GM12878 (cell line): ENCODE measurements around the gene IQGAP3. TPM values are rescaled to one million over a fixed set of nuclear protein-coding genes. Genes with fewer than 3 reads are reported as not detected.

Experiments
- ATAC-seq: fragments of 200-7000 bp; cut with Tn5 transposase; 3 replicates; pipeline ENCODE4 v1.9.1; 2020; ENCODE audit warnings: mild to moderate bottlenecking, moderate library complexity
- BruUV-seq: library from RNA; stranded (reverse); fragments of 400-500 nt; replicated peaks from 2 replicates; lab custom pipeline; 2021; lab: Mats Ljungman, UMichigan
- CTCF ChIA-PET: fragments of 300-600 bp; sonication (Branson Sonifier 250); formaldehyde crosslinking; extraction: SDS; loops from one replicate; lab custom pipeline; 2021; ENCODE audit warnings: inconsistent platforms; lab: Yijun Ruan, JAX
- POLR2A ChIA-PET: fragments of 350-600 bp; formaldehyde crosslinking; extraction: SDS; loops from one replicate; lab custom pipeline; 2021; ENCODE audit warnings: inconsistent platforms; lab: Charles Lee
- RAD21 ChIA-PET: fragments of 300-600 bp; sonication (Branson Sonifier 250); formaldehyde crosslinking; loops from one replicate; lab custom pipeline; 2023; ENCODE audit warnings: antibody characterized with exemption; ENCODE audit not compliant: unreplicated experiment; lab: Charles Lee
- SMC1A ChIA-PET: fragments of 300-600 bp; sonication (Branson Sonifier 250); formaldehyde crosslinking; loops from one replicate; lab custom pipeline; 2023; ENCODE audit not compliant: unreplicated experiment, uncharacterized antibody; lab: Charles Lee
- DNase-seq: peaks from one replicate; pipeline ENCODE4 v3.0.0-alpha.2; 2011; ENCODE audit warnings: low read depth, low spot score
- FAIRE-seq: peaks from 3 replicates; lab custom pipeline; 2011; peaks lifted over from hg19 to GRCh38; lab: Jason Lieb, UNC
- H2AFZ ChIP-seq: 2 replicates; pipeline ENCODE4 v1.6.0; 2011; ENCODE audit warnings: low read depth, low read length, control low read depth; ENCODE audit not compliant: control insufficient read depth
- H3K27ac ChIP-seq: 2 replicates; pipeline ENCODE4 v1.5.1; 2011; ENCODE audit warnings: control low read depth; ENCODE audit not compliant: control insufficient read depth, insufficient read depth
- H3K27me3 ChIP-seq, 2 experiments: replicated peaks in 1 of 2; 2 replicates each; pipeline versions ENCODE4 v1.6.0 to v1.6.1; 2011; ENCODE audit warnings: low read length in 1 of 2; ENCODE audit not compliant: control insufficient read depth in 2 of 2, insufficient read depth in 2 of 2
- H3K36me3 ChIP-seq, 2 experiments: 2 replicates each; pipeline ENCODE4 v1.5.1; 2011; ENCODE audit warnings: low read length in 1 of 2; ENCODE audit not compliant: control insufficient read depth in 2 of 2, insufficient read depth in 2 of 2
- H3K4me1 ChIP-seq: 2 replicates; pipeline ENCODE4 v1.6.1; 2011; ENCODE audit warnings: mild to moderate bottlenecking, low read length, moderate library complexity, mixed read lengths; ENCODE audit not compliant: control insufficient read depth, insufficient read depth
- H3K4me2 ChIP-seq: 2 replicates; pipeline ENCODE4 v1.6.0; 2011; ENCODE audit warnings: control low read depth; ENCODE audit not compliant: control insufficient read depth, insufficient read depth
- H3K4me3 ChIP-seq: fragments of 200-600 bp; sonication (generic); 2 replicates; pipeline ENCODE4 v1.5.1; 2016
- H3K79me2 ChIP-seq: 2 replicates; pipeline ENCODE4 v1.6.0; 2011; ENCODE audit warnings: low read length; ENCODE audit not compliant: control insufficient read depth, insufficient read depth
- H3K9ac ChIP-seq: 2 replicates; pipeline ENCODE4 v1.8.0; 2011; ENCODE audit warnings: low read length, control low read depth, mixed read lengths; ENCODE audit not compliant: control insufficient read depth, insufficient read depth
- H3K9me3 ChIP-seq: replicated peaks from 3 replicates; pipeline ENCODE4 v1.5.1; 2011; ENCODE audit warnings: mild to moderate bottlenecking, low read length; ENCODE audit not compliant: control insufficient read depth, insufficient read depth
- H4K20me1 ChIP-seq: 2 replicates; pipeline ENCODE4 v1.6.0; 2011; ENCODE audit not compliant: control insufficient read depth, insufficient read depth
- BACH1 ChIP-seq: fragments of 450-650 bp; IDR thresholded peaks from 2 replicates; pipeline ENCODE4 v1.6.1; 2017; ENCODE audit warnings: mild to moderate bottlenecking, borderline replicate concordance
- BMI1 ChIP-seq: fragments of 450-650 bp; IDR thresholded peaks from 2 replicates; pipeline ENCODE4 v1.6.1; 2016; ENCODE audit warnings: mild to moderate bottlenecking, moderate library complexity, borderline replicate concordance
- CBFB ChIP-seq: IDR thresholded peaks from 2 replicates; pipeline ENCODE4 v1.6.1; 2016; ENCODE audit warnings: antibody characterized with exemption, low read depth
- CHD2 ChIP-seq: IDR thresholded peaks from 2 replicates; pipeline ENCODE4 v1.6.1; 2011; ENCODE audit warnings: low read depth, low read length, improper control_type of control experiment, borderline replicate concordance
- CREM ChIP-seq: IDR thresholded peaks from 2 replicates; pipeline ENCODE4 v1.6.1; 2014; ENCODE audit warnings: antibody characterized with exemption, low read depth
- E2F8 ChIP-seq: fragments of 450-650 bp; IDR thresholded peaks from 2 replicates; pipeline ENCODE4 v1.6.1; 2018; ENCODE audit warnings: mild to moderate bottlenecking, low read depth, moderate library complexity; ENCODE audit not compliant: partially characterized antibody
- GATAD2B ChIP-seq: fragments of 450-650 bp; conservative IDR thresholded peaks from 2 replicates; pipeline ENCODE4 v1.6.1; 2017; ENCODE audit warnings: low read depth, mild to moderate bottlenecking, moderate library complexity
- JUNB ChIP-seq: IDR thresholded peaks from 2 replicates; pipeline ENCODE4 v1.6.1; 2016; ENCODE audit warnings: antibody characterized with exemption, mild to moderate bottlenecking
- KLF5 ChIP-seq: fragments of 450-650 bp; IDR thresholded peaks from 2 replicates; pipeline ENCODE4 v1.6.1; 2014; ENCODE audit warnings: mild to moderate bottlenecking; ENCODE audit not compliant: partially characterized antibody
- MEF2A ChIP-seq: IDR thresholded peaks from 2 replicates; pipeline ENCODE4 v1.6.1; 2011; ENCODE audit warnings: low read depth, mild to moderate bottlenecking, low read length, moderate library complexity; ENCODE audit not compliant: insufficient read depth
- MTA2 ChIP-seq: fragments of 450-650 bp; IDR thresholded peaks from 2 replicates; pipeline ENCODE4 v1.6.1; 2016; ENCODE audit warnings: low read depth, mild to moderate bottlenecking, moderate library complexity
- MXI1 ChIP-seq: fragments of 150-350 bp; IDR thresholded peaks from 2 replicates; pipeline ENCODE4 v1.6.1; 2011; ENCODE audit warnings: low read depth, mild to moderate bottlenecking, inconsistent platforms, low read length, improper control_type of control experiment
- NBN ChIP-seq: fragments of 450-650 bp; IDR thresholded peaks from 2 replicates; pipeline ENCODE4 v1.6.1; 2016
- NR2F1 ChIP-seq: fragments of 450-650 bp; conservative IDR thresholded peaks from 2 replicates; pipeline ENCODE4 v1.6.1; 2017; ENCODE audit warnings: mild to moderate bottlenecking
- PAX8 ChIP-seq: fragments of 450-650 bp; IDR thresholded peaks from 2 replicates; pipeline ENCODE4 v1.6.1; 2017; ENCODE audit warnings: mild to moderate bottlenecking, moderate library complexity
- POLR2AphosphoS5 ChIP-seq: IDR thresholded peaks from 2 replicates; pipeline ENCODE4 v1.6.1; 2011; ENCODE audit warnings: mild to moderate bottlenecking, low read length, inconsistent platforms
- RB1 ChIP-seq: fragments of 450-650 bp; formaldehyde crosslinking; IDR thresholded peaks from 2 replicates; pipeline ENCODE4 v1.6.1; 2017; ENCODE audit warnings: mild to moderate bottlenecking, borderline replicate concordance
- RCOR1 ChIP-seq: conservative IDR thresholded peaks from 2 replicates; pipeline ENCODE4 v1.6.1; 2012; ENCODE audit warnings: low read depth, low read length, improper control_type of control experiment
- SMARCA5 ChIP-seq: fragments of 450-650 bp; IDR thresholded peaks from 2 replicates; pipeline ENCODE4 v1.6.1; 2017; ENCODE audit warnings: mild to moderate bottlenecking
- SREBF2 ChIP-seq: IDR thresholded peaks from 2 replicates; pipeline ENCODE4 v1.6.1; 2012; ENCODE audit warnings: mild to moderate bottlenecking, low read length
- ZBED1 ChIP-seq: IDR thresholded peaks from 2 replicates; pipeline ENCODE4 v1.6.1; 2016; ENCODE audit warnings: borderline replicate concordance
- ZBTB33 ChIP-seq: fragments of 450-650 bp; IDR thresholded peaks from 2 replicates; pipeline ENCODE4 v1.6.1; 2017; ENCODE audit warnings: mild to moderate bottlenecking
- ZNF217 ChIP-seq: fragments of 450-650 bp; IDR thresholded peaks from 2 replicates; pipeline ENCODE4 v1.6.1; 2017; ENCODE audit warnings: antibody characterized with exemption, mild to moderate bottlenecking
- WGBS: methylation state at CpG from one replicate; pipeline ENCODE4 v1.1.6; 2016; ENCODE audit warnings: low lambda C conversion rate; ENCODE audit not compliant: insufficient replicate concordance, insufficient coverage; ENCODE audit errors: missing lambda C conversion rate; 5-methylcytosine and 5-hydroxymethylcytosine counted together
- in situ Hi-C: fragments of 300-500 bp; cut with MboI; formaldehyde crosslinking; loops from 9 replicates; pipeline ENCODE4 v1.14.3; 2018; ENCODE audit warnings: mixed read lengths
- intact Hi-C: fragments of 100-400 bp; cut with micrococcal nuclease; formaldehyde crosslinking; loops from one replicate; pipeline ENCODE4 v1.14.2; 2022; ENCODE audit not compliant: unreplicated experiment
- polyA plus RNA-seq, 11 experiments: library from polyadenylated mRNA; depleted of rRNA in 4 of 11; unstranded in 6 of 11; stranded (reverse) in 5 of 11; fragments of >200 nt; fragmentation: Nextera tagmentation in 4 of 11; fragmentation: Illumina TruSeq in 1 of 11; extraction: Ambion mirVana in 4 of 11; extraction: Trizol in 1 of 11; gene quantifications; 1 replicate in 1 of 11; 2 replicates in 10 of 11; pipeline versions ENCODE4 v1.2.1 to v1.2.3, GENCODE V29; 2011 to 2016; ENCODE audit warnings: inconsistent platforms in 2 of 11, missing spikeins in 2 of 11, low read depth in 1 of 11
- total RNA-seq, 4 experiments: library from RNA; depleted of rRNA in 3 of 4; stranded (reverse); fragments of >200 nt in 3 of 4; fragmentation: Illumina TruSeq in 1 of 4; extraction: Trizol in 1 of 4; gene quantifications; 2 replicates each; pipeline versions ENCODE4 v1.2.1 to v1.2.3, GENCODE V29; 2013 to 2021

Gene IQGAP3
- total and polyA plus RNA-seq, 10 of the 15 experiments (the other 5 are each of a cell fraction or from before 2014, with no cell fraction given): 1.1 to 10.7 (median 7.9) TPM

GRCh38 chr1:156487862-156488261, 84.5 kb downstream of the IQGAP3 start:
- Histone ChIP-seq H3K36me3 (peaks cover 11 to 12% of the 10 kb centered on the region in 2 experiments; a peak in 3 of 4 replicates), H3K27me3 (no peaks in the 10 kb centered on the region), H3K4me2 (peak overlapping the region; percentile 82), H4K20me1 (no peaks in the 10 kb centered on the region), H3K4me3 (peak overlapping the region; percentile 73), H3K9me3 (no peaks in the 10 kb centered on the region), H2AFZ (no peak overlapping the region), H3K9ac (peak overlapping the region; percentile 59), H3K27ac (peak overlapping the region; percentile 96), H3K79me2 (peaks cover 98% of the 10 kb centered on the region), H3K4me1 (peaks cover 78% of the 10 kb centered on the region)
- ATAC-seq (peak; percentile 68), DNase-seq (no peak), FAIRE-seq (no peak)
- SMC1A ChIA-PET: interaction anchor here (1.2 to 21.2 kb wide), 7 partner anchors 15 to 114 kb away, joined by 5 to 460 read pairs (median 7); partner anchors contain the start of genes GPATCH4, IQGAP3 and MEF2D
- 0% methylated on average over 4 of the region's 4 CpGs for WGBS
- POLR2A ChIA-PET: interaction anchor here (1.1 to 23.9 kb wide), 6 partner anchors 16 to 337 kb away, joined by 3 to 630 read pairs (median 10); partner anchors contain the start of genes ISG20L2, MEF2D, METTL25B and NAXE
- CTCF ChIA-PET: interaction anchor here (0.7 to 8.0 kb wide), 7 partner anchors 13 to 240 kb away, joined by 3 to 175 read pairs (median 7); partner anchors contain the start of genes ISG20L2, MEF2D and METTL25B
- in situ Hi-C loops (no loop called here), intact Hi-C loops (loop anchor here (1.0 to 10.0 kb wide), 2 partner anchors 17 to 117 kb away; partner anchors contain the start of gene GPATCH4)
- RAD21 ChIA-PET: interaction anchor here (1.4 to 13.6 kb wide), 7 partner anchors 10 to 120 kb away, joined by 4 to 323 read pairs (median 17); partner anchors contain the start of gene MEF2D
- no TSS peak for BruUV-seq
- TF ChIP-seq BACH1 (no peak), ZBTB33 (no peak), SMARCA5 (no peak), KLF5 (no peak), CBFB (no peak), E2F8 (no peak), RB1 (no peak), MTA2 (no peak), NBN (no peak), CREM (peak; percentile 59; the same call in 1 of the 2 replicates), PAX8 (no peak), RCOR1 (no peak), ZNF217 (no peak), POLR2AphosphoS5 (no peak), GATAD2B (no peak), CHD2 (no peak), SREBF2 (no peak), MEF2A (no peak), JUNB (no peak; the same call in 1 of the 2 replicates), NR2F1 (peak; percentile 83), BMI1 (no peak), ZBED1 (no peak), MXI1 (no peak)
